BJ (cell line): ENCODE measurements around the gene LPCAT2. TPM values are rescaled to one million over a fixed set of nuclear protein-coding genes. Genes with fewer than 3 reads are reported as not detected.

Source experiments
- CTCF ChIA-PET: fragments of 350-600 bp; formaldehyde crosslinking; extraction: SDS; loops from one replicate; lab custom pipeline; 2021; ENCODE audit warnings: antibody characterized with exemption, inconsistent platforms; lab: Yijun Ruan, JAX
- POLR2A ChIA-PET: fragments of 300-600 bp; sonication (Branson Sonifier 250); formaldehyde crosslinking; extraction: SDS; loops from one replicate; lab custom pipeline; 2021; ENCODE audit warnings: antibody characterized with exemption; lab: Charles Lee
- DNase-seq: peaks from one replicate; pipeline ENCODE4 v3.0.0-alpha.2; 2011; ENCODE audit warnings: low read depth
- H3K27me3 ChIP-seq: 2 replicates; pipeline ENCODE4 v1.6.0; 2011; ENCODE audit warnings: low read length; ENCODE audit not compliant: control insufficient read depth, insufficient read depth
- H3K36me3 ChIP-seq: 2 replicates; pipeline ENCODE4 v1.5.1; 2011; ENCODE audit warnings: low read length; ENCODE audit not compliant: control insufficient read depth, insufficient read depth
- H3K4me3 ChIP-seq: 2 replicates; pipeline ENCODE4 v1.5.1; 2011; ENCODE audit warnings: low read depth, mild to moderate bottlenecking, control low read depth, low read length
- polyA minus RNA-seq: library from RNA; depleted of rRNA, polyadenylated mRNA; stranded (reverse); fragments of >200 nt; gene quantifications from 2 replicates; pipeline ENCODE4 v1.2.3, GENCODE V29; 2011; rRNA and poly(A)+ RNA removed
- polyA plus RNA-seq: library from polyadenylated mRNA; depleted of rRNA; stranded (reverse); fragments of >200 nt; gene quantifications from 2 replicates; pipeline ENCODE4 v1.2.3, GENCODE V29; 2011; rRNA removed
- TF ChIP-seq, protein P1 (sequence below): IDR thresholded peaks from 2 replicates; pipeline ENCODE4 v1.5.1; 2011; ENCODE audit warnings: low read depth, mild to moderate bottlenecking, control low read depth, inconsistent platforms, low read length, moderate library complexity; ENCODE audit not compliant: insufficient read depth

LPCAT2 gene, protein sequence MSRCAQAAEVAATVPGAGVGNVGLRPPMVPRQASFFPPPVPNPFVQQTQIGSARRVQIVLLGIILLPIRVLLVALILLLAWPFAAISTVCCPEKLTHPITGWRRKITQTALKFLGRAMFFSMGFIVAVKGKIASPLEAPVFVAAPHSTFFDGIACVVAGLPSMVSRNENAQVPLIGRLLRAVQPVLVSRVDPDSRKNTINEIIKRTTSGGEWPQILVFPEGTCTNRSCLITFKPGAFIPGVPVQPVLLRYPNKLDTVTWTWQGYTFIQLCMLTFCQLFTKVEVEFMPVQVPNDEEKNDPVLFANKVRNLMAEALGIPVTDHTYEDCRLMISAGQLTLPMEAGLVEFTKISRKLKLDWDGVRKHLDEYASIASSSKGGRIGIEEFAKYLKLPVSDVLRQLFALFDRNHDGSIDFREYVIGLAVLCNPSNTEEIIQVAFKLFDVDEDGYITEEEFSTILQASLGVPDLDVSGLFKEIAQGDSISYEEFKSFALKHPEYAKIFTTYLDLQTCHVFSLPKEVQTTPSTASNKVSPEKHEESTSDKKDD
- polyA plus RNA-seq (7.9 and 16.9 TPM in 2 replicates), polyA minus RNA-seq (8.8 and 11.5 TPM in 2 replicates)

- H3K4me3 ChIP-seq = peak within 1 kb of the TSS; percentile 88
- TF ChIP-seq, protein P1, sequence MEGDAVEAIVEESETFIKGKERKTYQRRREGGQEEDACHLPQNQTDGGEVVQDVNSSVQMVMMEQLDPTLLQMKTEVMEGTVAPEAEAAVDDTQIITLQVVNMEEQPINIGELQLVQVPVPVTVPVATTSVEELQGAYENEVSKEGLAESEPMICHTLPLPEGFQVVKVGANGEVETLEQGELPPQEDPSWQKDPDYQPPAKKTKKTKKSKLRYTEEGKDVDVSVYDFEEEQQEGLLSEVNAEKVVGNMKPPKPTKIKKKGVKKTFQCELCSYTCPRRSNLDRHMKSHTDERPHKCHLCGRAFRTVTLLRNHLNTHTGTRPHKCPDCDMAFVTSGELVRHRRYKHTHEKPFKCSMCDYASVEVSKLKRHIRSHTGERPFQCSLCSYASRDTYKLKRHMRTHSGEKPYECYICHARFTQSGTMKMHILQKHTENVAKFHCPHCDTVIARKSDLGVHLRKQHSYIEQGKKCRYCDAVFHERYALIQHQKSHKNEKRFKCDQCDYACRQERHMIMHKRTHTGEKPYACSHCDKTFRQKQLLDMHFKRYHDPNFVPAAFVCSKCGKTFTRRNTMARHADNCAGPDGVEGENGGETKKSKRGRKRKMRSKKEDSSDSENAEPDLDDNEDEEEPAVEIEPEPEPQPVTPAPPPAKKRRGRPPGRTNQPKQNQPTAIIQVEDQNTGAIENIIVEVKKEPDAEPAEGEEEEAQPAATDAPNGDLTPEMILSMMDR = 0 out of 2 replicates have a peak, but pooled peaks have one; percentile 11
- ChIA-PET POLR2A (interaction anchor here (0.5 to 0.6 kb wide), 2 partner anchors 23 to 350 kb away, joined by 3 read pairs; no protein-coding TSS in a partner anchor), CTCF (interaction anchor here (0.6 to 0.8 kb wide), 2 partner anchors 35 to 713 kb away, joined by 3 to 4 read pairs; no protein-coding TSS in a partner anchor)
- H3K36me3 ChIP-seq = peaks cover 23% of the 10 kb centered on the region
- DNase-seq = peak; percentile 39
- H3K27me3 ChIP-seq = no peaks in the 10 kb centered on the region
These were observed at the start of gene LPCAT2 for GRCh38 chr16:55508941-55509931. Gene LPCAT2, plus strand, starts transcription at chr16:55509072. Its CDS starts 110 bp downstream, at chr16:55509182.

GRCh38 chr16:55462241-55462640, 46.6 kb upstream of the LPCAT2 start:
- H3K36me3 ChIP-seq = no peaks in the 10 kb centered on the region
- no peak overlapping the region for H3K4me3 ChIP-seq
- TF ChIP-seq, protein P1 = no peak
- no peak for DNase-seq
- ChIA-PET POLR2A (no interaction called here), CTCF (interaction anchor here (4.7 to 15.1 kb wide), 2 partner anchors 85 to 241 kb away, joined by 123 to 439 read pairs; no protein-coding TSS in a partner anchor)
- no peaks in the 10 kb centered on the region; the same call in 1 of the 2 replicates for H3K27me3 ChIP-seq

DNA sequence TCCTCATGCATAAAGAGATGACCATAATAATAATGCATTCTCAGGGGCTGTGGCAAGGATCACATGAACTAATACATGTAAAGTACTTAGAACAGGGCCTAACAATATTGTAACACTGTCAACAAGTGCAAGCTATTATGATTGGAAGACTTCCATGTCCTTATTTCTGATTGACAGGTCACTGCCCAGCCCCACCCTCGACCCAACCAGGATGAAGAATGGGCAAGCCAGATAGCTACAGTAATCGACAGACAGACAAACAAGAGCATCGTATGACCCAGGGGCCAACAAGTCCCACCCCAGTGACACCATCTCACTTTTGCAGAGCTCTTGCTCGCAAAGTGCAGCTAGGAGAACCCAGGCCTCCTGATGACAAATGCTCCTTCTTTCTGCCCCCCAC, 44.5 kb upstream of the LPCAT2 start:
- no peak overlapping the region for H3K4me3 ChIP-seq
- ChIA-PET CTCF (interaction anchor here (0.6 to 15.1 kb wide), 55 partner anchors 8 to 1914 kb away, joined by 3 to 439 read pairs (median 6); no protein-coding TSS in a partner anchor), POLR2A (no interaction called here)
- TF ChIP-seq, protein P1 = no peak
- H3K27me3 ChIP-seq = no peaks in the 10 kb centered on the region; the same call in 1 of the 2 replicates
- DNase-seq = no peak
- no peaks in the 10 kb centered on the region for H3K36me3 ChIP-seq

GRCh38 chr16:55465077-55465896, 43.6 kb upstream of the LPCAT2 start:
- TF ChIP-seq, protein P1 = peak; percentile 96
- Histone ChIP-seq H3K27me3 (no peaks in the 10 kb centered on the region; the same call in 1 of the 2 replicates), H3K36me3 (no peaks in the 10 kb centered on the region), H3K4me3 (no peak overlapping the region)
- DNase-seq = no peak
- ChIA-PET POLR2A (no interaction called here), CTCF (interaction anchor here (0.6 to 15.1 kb wide), 58 partner anchors 9 to 1915 kb away, joined by 3 to 439 read pairs (median 6); no protein-coding TSS in a partner anchor)
